HCT116 (cell line): ENCODE data around the gene PDZD4. TPM values are rescaled to one million over a fixed set of nuclear protein-coding genes. Genes with fewer than 3 reads are reported as not detected.

Experiments used
- ATAC-seq: fragments of 200-7000 bp; cut with Tn5 transposase; 2 replicates; pipeline ENCODE4 v1.9.1; 2020; ENCODE audit warnings: mild to moderate bottlenecking, moderate library complexity
- BruUV-seq: library from RNA; stranded (reverse); fragments of 400-500 nt; replicated peaks from 2 replicates; lab custom pipeline; 2021; lab: Mats Ljungman, UMichigan
- CTCF ChIA-PET: fragments of 300-600 bp; sonication (Branson Sonifier 250); formaldehyde crosslinking; loops from one replicate; lab custom pipeline; 2021; ENCODE audit warnings: antibody characterized with exemption; lab: Charles Lee
- POLR2A ChIA-PET: fragments of 300-600, 350-600 bp; sonication (Branson Sonifier 250); formaldehyde crosslinking; loops from one replicate; lab custom pipeline; 2021; ENCODE audit warnings: antibody characterized with exemption; lab: Charles Lee
- RAD21 ChIA-PET, 2 experiments: fragments of 300-600 bp; sonication (Branson Sonifier 250); formaldehyde crosslinking; loops; one replicate each; lab custom pipeline; 2023; ENCODE audit warnings: low total read pairs in 2 of 2; ENCODE audit not compliant: uncharacterized antibody in 2 of 2, unreplicated experiment in 2 of 2, low non-redundant PET in 1 of 2; lab: Charles Lee
- DNase-seq: peaks from one replicate; pipeline ENCODE4 v3.0.0-alpha.2; 2010; ENCODE audit warnings: low read depth, low spot score
- H2AFZ ChIP-seq: fragments of 200-600 bp; shearing (Covaris generic), sonication (generic); 2 replicates; pipeline ENCODE4 v1.6.1; 2017; ENCODE audit warnings: low read depth, mixed run types, mixed read lengths, antibody characterized with exemption, low read length; ENCODE audit not compliant: poor library complexity, severe bottlenecking
- H3K27ac ChIP-seq: 2 replicates; pipeline ENCODE4 v1.5.1; 2012; ENCODE audit warnings: low read depth, low read length
- H3K27me3 ChIP-seq: fragments of 200-600 bp; sonication (generic); 2 replicates; pipeline ENCODE4 v1.6.1; 2016; ENCODE audit warnings: mixed run types, low read length, mixed read lengths; ENCODE audit not compliant: insufficient read depth
- H3K36me3 ChIP-seq, 2 experiments: fragments of 200-500 bp in 1 of 2; fragments of 200-600 bp in 1 of 2; sonication (Bioruptor generic) in 1 of 2; sonication (generic) in 1 of 2; 2 replicates each; pipeline versions ENCODE4 v1.5.1 to v1.6.1; 2014 to 2016; ENCODE audit warnings: low read length in 2 of 2, inconsistent platforms in 1 of 2, mixed read lengths in 1 of 2, mixed run types in 1 of 2; ENCODE audit not compliant: insufficient read depth in 2 of 2, control insufficient read depth in 1 of 2
- H3K4me1 ChIP-seq, 2 experiments: fragments of 200-600 bp in 1 of 2; sonication (generic) in 1 of 2; 2 replicates each; pipeline versions ENCODE4 v1.5.1 to v1.6.1; 2012 to 2017; ENCODE audit warnings: low read length in 2 of 2, inconsistent platforms in 1 of 2, mild to moderate bottlenecking in 1 of 2, mixed read lengths in 1 of 2, mixed run types in 1 of 2, moderate library complexity in 1 of 2; ENCODE audit not compliant: insufficient read depth in 2 of 2, control insufficient read depth in 1 of 2
- H3K4me2 ChIP-seq: fragments of 200-600 bp; sonication (generic); 2 replicates; pipeline ENCODE4 v1.6.1; 2017; ENCODE audit warnings: mixed run types, low read length, mixed read lengths
- H3K4me3 ChIP-seq, 2 experiments: fragments of 200-600 bp in 1 of 2; sonication (generic) in 1 of 2; replicated peaks in 1 of 2; 2 replicates each; pipeline ENCODE4 v1.5.1; 2011 to 2016; ENCODE audit warnings: low read length in 2 of 2, control low read depth in 1 of 2, low read depth in 1 of 2, mild to moderate bottlenecking in 1 of 2, mixed read lengths in 1 of 2, mixed run types in 1 of 2
- H3K79me2 ChIP-seq: fragments of 200-600 bp; sonication (generic); 2 replicates; pipeline ENCODE4 v1.6.1; 2017; ENCODE audit warnings: mild to moderate bottlenecking, mixed run types, low read length, moderate library complexity, mixed read lengths; ENCODE audit not compliant: insufficient read depth
- H3K9ac ChIP-seq: fragments of 200-600 bp; sonication (generic); 2 replicates; pipeline ENCODE4 v1.6.1; 2016; ENCODE audit warnings: low read length, mixed read lengths
- H3K9me2 ChIP-seq: fragments of 200-600 bp; sonication (generic), shearing (Covaris generic); 2 replicates; pipeline ENCODE4 v1.6.1; 2017; ENCODE audit warnings: mixed run types, mild to moderate bottlenecking, moderate library complexity; ENCODE audit not compliant: insufficient read depth
- H3K9me3 ChIP-seq, 2 experiments: fragments of 200-500 bp in 1 of 2; fragments of 200-600 bp in 1 of 2; sonication (Bioruptor generic) in 1 of 2; sonication (generic) in 1 of 2; 2 replicates each; pipeline ENCODE4 v1.6.1; 2014 to 2017; ENCODE audit warnings: low read length in 2 of 2, mixed read lengths in 2 of 2, inconsistent platforms in 1 of 2, low read depth in 1 of 2, mild to moderate bottlenecking in 1 of 2, mixed run types in 1 of 2, moderate library complexity in 1 of 2; ENCODE audit not compliant: control insufficient read depth in 1 of 2, insufficient read depth in 1 of 2
- H4K20me1 ChIP-seq: fragments of 200-600 bp; sonication (generic), shearing (Covaris generic); 2 replicates; pipeline ENCODE4 v1.6.1; 2017; ENCODE audit warnings: mixed run types, mild to moderate bottlenecking, moderate library complexity; ENCODE audit not compliant: insufficient read depth
- CBX3 ChIP-seq: IDR thresholded peaks from 2 replicates; pipeline ENCODE4 v1.6.1; 2012; ENCODE audit warnings: low read depth
- CEBPB ChIP-seq: IDR thresholded peaks from 2 replicates; pipeline ENCODE4 v1.6.1; 2012; ENCODE audit warnings: low read depth
- EGR1 ChIP-seq: IDR thresholded peaks from 2 replicates; pipeline ENCODE4 v1.6.1; 2012; ENCODE audit warnings: low read depth
- EZH2phosphoT487 ChIP-seq: fragments of 200-600 bp; IDR thresholded peaks from 2 replicates; pipeline ENCODE4 v1.6.1; 2018; ENCODE audit warnings: antibody characterized with exemption, borderline replicate concordance
- FOSL1 ChIP-seq: IDR thresholded peaks from 2 replicates; pipeline ENCODE4 v1.6.1; 2012; ENCODE audit warnings: low read depth
- JUND ChIP-seq: IDR thresholded peaks from 2 replicates; pipeline ENCODE4 v1.6.1; 2012
- REST ChIP-seq: IDR thresholded peaks from 2 replicates; pipeline ENCODE4 v1.6.1; 2012; ENCODE audit warnings: low read depth
- SP1 ChIP-seq: IDR thresholded peaks from 2 replicates; pipeline ENCODE4 v1.6.1; 2012; ENCODE audit warnings: low read depth
- YY1 ChIP-seq: IDR thresholded peaks from 2 replicates; pipeline ENCODE4 v1.6.1; 2011; ENCODE audit warnings: low read length, low read depth, moderate library complexity, mild to moderate bottlenecking; ENCODE audit not compliant: insufficient replicate concordance; ENCODE audit errors: extremely low read depth
- ZBTB33 ChIP-seq: IDR thresholded peaks from 2 replicates; pipeline ENCODE4 v1.6.1; 2011; ENCODE audit warnings: mild to moderate bottlenecking, low read length, moderate library complexity; ENCODE audit not compliant: insufficient replicate concordance; ENCODE audit errors: extremely low read depth
- ZNF274 ChIP-seq: fragments of 200-500 bp; sonication (Bioruptor generic); IDR thresholded peaks from 2 replicates; pipeline ENCODE4 v1.6.1; 2014; ENCODE audit warnings: mild to moderate bottlenecking, low read depth, low read length, inconsistent platforms
- intact Hi-C: fragments of 100-400 bp; cut with micrococcal nuclease; formaldehyde crosslinking; loops from 2 replicates; pipeline ENCODE4 v1.10.0; 2022
- total RNA-seq: library from RNA; stranded (reverse); gene quantifications from one replicate; pipeline ENCODE4 v1.2.1, GENCODE V29; 2021; ENCODE audit not compliant: unreplicated experiment

Gene PDZD4
- total RNA-seq, 1 experiment from 2014 or later = 0.30 TPM

- DNase-seq = no peak
- TF ChIP-seq EZH2phosphoT487 = no peak
- TF ChIP-seq JUND = no peak
- TF ChIP-seq SP1 = no peak
- TF ChIP-seq REST = no peak
- H3K4me1 ChIP-seq = peaks cover 0 to 10% of the 10 kb centered on the region in 2 experiments; a peak in 2 of 4 replicates
- no peak overlapping the region for H3K9ac ChIP-seq
- no peaks in the 10 kb centered on the region for H3K79me2 ChIP-seq
- no peaks in the 10 kb centered on the region for H3K36me3 ChIP-seq
- intact Hi-C loops = no loop called here
- H2AFZ ChIP-seq = no peak overlapping the region
- H4K20me1 ChIP-seq = no peaks in the 10 kb centered on the region
- BruUV-seq = no TSS peak
- H3K9me2 ChIP-seq = no peaks in the 10 kb centered on the region
- ChIA-PET POLR2A (no interaction called here), CTCF (no interaction called here), RAD21 (no interaction called here)
- H3K27me3 ChIP-seq = no peaks in the 10 kb centered on the region
- H3K4me3 ChIP-seq = no peak overlapping the region
- H3K9me3 ChIP-seq = no peaks in the 10 kb centered on the region
- ATAC-seq = no peak
- no peak overlapping the region for H3K27ac ChIP-seq
- H3K4me2 ChIP-seq = no peak overlapping the region
Observed at GRCh38 chrX:153761863-153762262, 68.5 kb downstream of the PDZD4 start.

- no peaks in the 10 kb centered on the region for H3K36me3 ChIP-seq
- H3K79me2 ChIP-seq = no peaks in the 10 kb centered on the region
- no peaks in the 10 kb centered on the region for H3K27me3 ChIP-seq
- no peak overlapping the region for H2AFZ ChIP-seq
- ChIA-PET RAD21 (no interaction called here), CTCF (no interaction called here), POLR2A (no interaction called here)
- H3K9me2 ChIP-seq = no peaks in the 10 kb centered on the region
- intact Hi-C loops = no loop called here
- no peak for DNase-seq
- H3K4me2 ChIP-seq = no peak overlapping the region
- H3K4me3 ChIP-seq = no peak overlapping the region
- H3K4me1 ChIP-seq = no peaks in the 10 kb centered on the region
- H3K9ac ChIP-seq = no peak overlapping the region
- H3K27ac ChIP-seq = no peak overlapping the region
- H4K20me1 ChIP-seq = no peaks in the 10 kb centered on the region
- no peaks in the 10 kb centered on the region; a peak in 1 of 4 replicates for H3K9me3 ChIP-seq
- no peak; the same call in 1 of the 2 replicates for ATAC-seq
- no TSS peak for BruUV-seq
- TF ChIP-seq EGR1 = no peak
- TF ChIP-seq CEBPB = no peak
- no peak for TF ChIP-seq YY1
- no peak for TF ChIP-seq CBX3
- no peak for TF ChIP-seq REST
- no peak for TF ChIP-seq ZNF274
- TF ChIP-seq JUND = no peak
- TF ChIP-seq FOSL1 = no peak
- no peak for TF ChIP-seq ZBTB33
Observed at GRCh38 chrX:153755136-153755535, 75.2 kb downstream of the PDZD4 start.
